HS-5 (cell line): ENCODE results near the gene CCDC194.

ENCODE experiments used
- DNase-seq: peaks from one replicate; pipeline ENCODE4 v3.0.0-alpha.2; 2012; ENCODE audit warnings: low read depth

CCDC194 gene

DNA sequence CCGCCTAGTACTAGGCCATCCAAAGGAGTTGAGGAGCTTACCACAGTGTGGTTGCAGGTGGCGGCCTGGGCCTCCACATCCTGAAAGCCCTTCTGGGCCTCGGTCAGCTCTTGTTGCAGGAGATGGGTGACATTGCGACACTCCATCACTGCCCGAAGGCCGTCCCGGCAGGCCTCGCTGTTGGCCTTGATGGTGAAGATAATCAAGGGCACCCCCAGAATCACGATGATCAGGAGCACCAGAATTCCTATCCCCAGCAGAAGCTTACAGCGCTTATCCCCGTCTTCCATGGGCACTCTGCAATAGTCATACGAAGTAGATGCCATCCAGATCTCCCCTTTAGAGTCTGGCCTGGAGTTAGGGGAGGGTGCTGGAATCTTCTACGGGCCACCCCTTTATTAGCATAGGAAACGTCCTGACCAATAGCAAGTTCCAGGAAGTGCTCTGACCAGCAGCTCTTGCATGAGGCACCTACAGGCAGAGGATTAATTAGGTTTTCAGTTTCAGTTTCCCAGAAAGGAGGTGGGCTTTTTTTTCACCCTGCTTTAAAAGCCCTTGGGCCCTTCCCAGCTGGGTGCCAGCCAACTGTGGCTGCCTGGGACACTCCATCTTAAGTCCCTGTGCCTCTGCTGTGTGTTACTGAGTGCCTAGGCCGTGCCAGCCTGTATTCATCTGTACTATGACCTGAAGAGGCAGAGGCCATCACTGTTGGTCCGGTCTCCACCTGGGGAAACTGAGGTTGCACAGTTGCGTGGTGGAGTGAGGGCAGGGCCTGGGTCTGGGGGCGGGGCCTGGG, 11.5 kb upstream of the CCDC194 start, which contains the start of gene BST2:
Gene BST2 (minus strand): TSS at position 381 of the 796 bp plus-strand sequence. CDS start 55 bp downstream, at position 326.
- DNase-seq, result no peak

DNA sequence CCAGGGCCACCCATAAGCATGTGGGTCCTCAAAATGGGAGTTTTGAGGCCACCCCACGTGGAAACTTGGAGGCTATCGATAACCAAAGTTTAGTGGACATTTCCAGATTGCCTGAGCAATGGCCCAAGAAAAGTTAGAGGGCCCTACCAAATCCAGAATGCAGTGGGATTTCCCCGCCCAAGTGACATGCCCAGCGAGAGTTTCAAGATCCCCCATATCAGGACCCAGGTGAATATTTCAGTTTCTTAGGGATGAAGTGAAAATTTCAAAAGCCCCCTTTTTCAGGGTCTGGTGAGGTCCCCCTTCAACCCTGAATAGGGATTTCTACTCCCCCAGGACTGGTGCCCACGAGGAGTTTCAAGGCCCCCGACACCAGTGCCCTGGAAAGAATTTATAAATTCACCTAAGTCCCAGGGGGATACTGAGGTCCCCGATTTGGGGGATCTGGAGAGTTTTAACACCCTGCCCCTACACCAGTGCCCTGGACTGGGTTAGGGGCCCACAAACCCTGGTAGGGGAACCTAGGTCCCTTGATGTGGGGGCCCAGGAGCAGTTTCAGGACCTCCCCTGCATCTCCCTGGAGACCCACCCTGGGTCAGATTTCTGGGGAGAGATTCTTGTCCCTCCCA, 10.7 kb upstream of the CCDC194 start:
- no peak for DNase-seq

- DNase-seq, result no peak
Measured at GRCh38 chr19:17404015-17404414, 10.0 kb upstream of the CCDC194 start.

DNA sequence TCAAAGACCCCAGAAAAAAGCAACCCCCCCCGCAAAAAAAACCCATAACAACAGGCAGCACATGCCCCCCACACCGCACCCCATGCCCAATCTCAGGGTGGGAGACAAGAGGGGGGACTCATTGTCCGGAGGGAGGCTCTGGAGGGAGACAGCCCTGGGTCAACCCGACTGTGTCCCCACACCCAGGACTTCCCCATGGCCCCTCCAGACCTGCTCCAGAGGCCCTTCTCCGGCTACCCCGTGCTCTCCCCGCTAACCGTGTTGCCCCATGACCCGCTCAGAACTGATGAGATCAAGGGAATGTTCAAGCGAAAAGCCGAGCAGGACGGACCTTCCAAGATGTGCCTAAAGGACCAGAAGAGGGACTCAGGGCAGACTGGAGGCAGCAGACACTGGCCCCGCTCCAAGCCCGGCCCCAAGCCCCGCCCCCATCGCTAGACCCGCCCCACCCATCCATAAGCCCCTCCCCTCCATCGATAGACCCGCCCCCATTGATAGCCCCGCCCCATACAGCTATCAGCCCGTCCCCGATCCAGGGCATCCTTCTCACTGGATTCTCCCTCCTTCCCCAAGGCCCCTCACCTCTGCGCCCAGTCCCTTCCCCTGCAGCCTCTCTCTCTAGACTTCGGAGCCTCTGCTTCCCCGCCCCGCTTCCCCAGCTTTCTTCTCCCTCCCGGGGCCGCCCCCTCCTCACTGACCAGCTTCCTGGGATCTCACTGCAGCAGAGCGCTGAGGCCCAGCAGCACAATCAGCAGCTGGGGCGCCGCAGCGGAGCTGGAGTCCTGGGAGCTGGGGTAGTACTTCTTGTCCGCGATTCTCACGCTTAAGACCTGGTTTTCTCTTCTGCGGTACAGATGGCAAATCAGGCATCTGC, 9.2 kb upstream of the CCDC194 start:
- DNase-seq, result no peak

GRCh38 chr19:17401628-17402027, 7.6 kb upstream of the CCDC194 start:
- DNase-seq, result no peak

- no peak for DNase-seq
Measured at GRCh38 chr19:17398902-17399527, 5.0 kb upstream of the CCDC194 start.

DNA sequence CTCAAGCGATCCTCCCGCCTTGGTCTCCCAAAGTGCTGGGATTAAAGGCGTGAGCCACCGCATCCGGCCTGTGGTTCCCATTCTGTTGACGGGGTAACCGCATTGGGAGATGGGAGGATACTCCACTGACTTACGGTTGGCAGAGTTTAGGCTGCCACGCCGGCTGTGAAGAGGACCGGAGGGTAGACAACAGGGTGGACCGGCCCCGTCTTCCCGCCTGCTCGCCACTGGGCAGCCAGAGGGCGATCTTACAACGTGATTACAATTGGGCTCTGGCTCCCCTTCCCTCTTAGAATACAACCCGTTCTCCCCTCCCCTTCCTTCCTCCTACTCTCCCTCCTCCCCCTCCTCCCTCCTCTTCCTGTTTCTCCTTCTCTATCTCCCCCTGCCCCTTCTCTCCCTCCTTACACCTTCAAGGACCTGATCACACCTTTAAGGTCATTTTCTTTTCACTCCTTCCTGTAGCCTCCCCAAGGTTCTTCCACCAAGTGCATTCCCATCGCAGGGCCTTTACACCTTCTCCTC, 957 bp upstream of the CCDC194 start:
- DNase-seq, result no peak

DNA sequence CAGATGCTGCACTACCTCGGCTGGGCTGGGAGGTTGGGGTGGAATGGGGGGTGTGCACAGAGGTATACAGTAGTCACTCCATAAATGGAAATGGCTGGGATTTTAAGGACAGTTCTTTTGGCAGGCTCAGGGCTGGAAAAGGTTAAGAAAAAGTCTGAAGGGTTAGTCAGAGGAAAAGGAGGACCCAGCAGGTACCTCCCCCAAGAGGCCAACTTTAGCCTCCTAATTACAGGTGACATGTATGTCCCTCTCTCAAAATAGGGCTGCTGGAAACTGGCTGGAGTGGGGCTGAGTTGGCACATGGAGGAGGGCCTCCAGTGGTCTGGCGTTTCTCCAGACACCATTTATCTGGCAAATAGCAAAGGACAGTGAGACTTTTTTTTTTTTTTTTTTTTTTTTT, 994 bp downstream of the CCDC194 start:
- no peak for DNase-seq

- no peak for DNase-seq
Measured at GRCh38 chr19:17391371-17392151, 2.4 kb downstream of the CCDC194 start.

- peak; percentile 44 for DNase-seq
Measured at GRCh38 chr19:17390665-17391370, 3.2 kb downstream of the CCDC194 start.

GRCh38 chr19:17389957-17390664, 3.9 kb downstream of the CCDC194 start:
- no peak for DNase-seq

DNA sequence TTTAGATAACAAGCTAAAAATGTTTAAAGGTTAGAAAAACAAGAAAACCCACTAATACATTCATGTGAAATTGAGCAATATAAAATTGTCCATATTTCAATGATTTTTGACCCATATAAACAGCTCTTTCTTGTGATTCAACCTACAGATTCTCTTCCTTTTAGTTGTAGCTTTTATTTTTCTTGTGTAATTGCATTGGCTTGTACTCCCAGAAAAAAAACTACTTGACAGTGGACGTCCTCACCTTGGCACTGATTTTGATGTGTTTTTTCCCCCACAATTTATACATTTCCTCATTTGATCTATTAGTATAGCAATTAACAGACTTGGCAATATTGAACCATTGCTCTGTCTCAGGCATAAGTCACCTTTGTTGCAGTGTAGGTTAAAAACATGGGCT, 4.7 kb downstream of the CCDC194 start:
- no peak for DNase-seq

DNA sequence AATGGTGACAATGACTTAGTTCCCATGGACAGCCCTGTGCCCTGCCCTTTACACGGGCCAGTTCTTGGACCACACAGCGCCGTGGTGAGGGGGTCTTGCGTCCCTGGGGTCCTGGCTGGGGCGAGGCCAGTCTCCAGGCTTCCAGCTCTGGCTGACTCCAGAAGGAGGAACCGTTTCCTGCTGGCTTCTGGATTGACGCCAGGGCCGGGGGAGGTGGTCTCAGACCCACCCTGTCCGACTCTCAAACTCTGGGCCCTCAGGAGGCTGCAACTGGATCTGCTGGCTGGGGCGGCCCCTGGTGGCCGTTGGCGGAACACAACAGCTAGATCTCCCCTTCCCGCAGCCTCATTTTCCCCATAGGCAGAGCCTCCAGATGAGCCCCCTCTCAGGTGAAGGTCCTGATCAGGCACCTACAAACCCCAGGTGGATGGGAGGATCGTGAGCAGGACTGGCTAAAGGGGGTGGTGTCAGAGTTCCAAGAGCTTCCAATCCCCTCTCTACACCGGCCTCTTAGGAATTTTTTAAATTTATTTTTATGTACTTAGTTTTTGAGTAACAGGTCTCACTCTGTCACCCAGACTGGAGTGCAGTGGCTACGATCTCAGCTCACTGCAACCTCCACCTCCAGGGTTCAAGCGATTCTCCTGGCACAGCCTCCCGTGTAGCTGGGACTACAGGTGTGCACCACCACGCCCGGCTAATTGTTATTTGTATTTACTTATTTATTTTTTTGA, 8.0 kb downstream of the CCDC194 start:
- no peak for DNase-seq

DNA sequence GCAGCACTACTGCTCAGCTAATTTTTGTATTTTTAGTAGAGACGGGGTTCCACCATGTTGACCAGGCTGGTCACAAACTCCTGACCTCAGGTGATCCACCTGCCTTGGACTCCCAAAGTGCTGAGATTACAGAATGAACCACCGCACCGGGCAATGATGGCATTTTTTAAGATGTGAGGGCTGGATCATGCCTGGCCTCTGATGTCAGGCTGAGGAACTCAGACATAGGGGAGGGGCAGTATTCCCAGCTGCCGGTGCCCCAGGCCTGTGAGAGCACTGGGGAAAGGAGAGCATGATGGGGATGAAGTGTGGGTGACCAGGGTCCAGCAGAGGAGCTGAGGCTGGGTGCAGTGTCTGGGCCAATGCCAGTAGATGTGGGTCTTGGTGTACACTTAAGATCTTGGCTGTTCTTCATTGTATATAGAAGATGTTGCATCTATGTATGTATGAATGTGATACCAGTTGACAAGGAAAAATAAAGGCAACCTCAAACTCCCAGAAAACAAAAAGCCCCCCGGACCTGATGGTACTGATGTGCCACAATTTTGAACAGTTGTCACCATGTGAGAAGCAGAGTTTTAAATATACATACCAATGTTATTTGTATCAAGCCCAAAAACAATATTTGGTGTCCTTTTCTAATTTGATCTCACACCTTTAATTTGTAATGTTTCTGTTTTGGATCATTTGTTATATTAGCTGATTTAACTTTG, 13.4 kb downstream of the CCDC194 start:
- no peak for DNase-seq

DNA sequence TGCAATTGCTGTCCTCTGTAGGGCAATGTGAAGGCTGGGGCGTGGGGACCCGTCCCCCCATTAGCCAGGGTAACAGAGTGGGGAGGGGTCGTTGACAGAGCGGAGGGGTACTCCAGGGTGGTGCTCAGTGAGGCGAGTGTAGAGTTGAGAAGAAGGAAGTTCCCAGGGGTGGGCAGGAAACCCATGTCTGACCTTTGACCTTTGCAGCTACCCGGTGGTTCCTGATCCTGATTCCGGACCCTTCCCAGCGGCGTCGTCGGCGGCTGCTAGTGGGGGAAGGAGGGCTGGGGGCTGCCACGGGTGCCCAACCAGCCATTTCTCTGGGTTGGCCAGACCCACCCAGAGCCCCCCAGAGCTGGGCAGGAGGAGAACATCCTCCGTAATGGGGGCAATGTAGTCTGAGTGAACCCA, 14.8 kb downstream of the CCDC194 start:
- no peak for DNase-seq

DNA sequence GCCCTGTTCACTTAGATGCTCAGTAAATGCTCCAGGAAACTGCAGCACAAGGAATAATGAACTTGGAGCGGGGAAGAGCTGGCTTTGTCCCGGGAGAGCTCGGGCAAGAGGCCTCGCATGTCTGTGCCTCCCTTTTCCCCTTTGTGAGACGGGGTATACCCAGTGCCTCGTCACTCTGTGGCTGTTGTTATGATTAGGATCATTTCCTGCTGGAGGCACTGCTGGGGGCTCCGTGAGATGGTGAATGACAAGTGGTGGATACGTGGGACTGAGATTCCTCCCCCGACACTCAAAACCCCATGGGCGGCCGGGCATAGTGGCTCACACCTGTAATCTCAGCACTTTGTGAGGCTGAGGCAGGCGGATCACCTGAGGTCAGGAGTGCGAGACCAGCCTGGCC, 15.7 kb downstream of the CCDC194 start:
- DNase-seq, result no peak

DNA sequence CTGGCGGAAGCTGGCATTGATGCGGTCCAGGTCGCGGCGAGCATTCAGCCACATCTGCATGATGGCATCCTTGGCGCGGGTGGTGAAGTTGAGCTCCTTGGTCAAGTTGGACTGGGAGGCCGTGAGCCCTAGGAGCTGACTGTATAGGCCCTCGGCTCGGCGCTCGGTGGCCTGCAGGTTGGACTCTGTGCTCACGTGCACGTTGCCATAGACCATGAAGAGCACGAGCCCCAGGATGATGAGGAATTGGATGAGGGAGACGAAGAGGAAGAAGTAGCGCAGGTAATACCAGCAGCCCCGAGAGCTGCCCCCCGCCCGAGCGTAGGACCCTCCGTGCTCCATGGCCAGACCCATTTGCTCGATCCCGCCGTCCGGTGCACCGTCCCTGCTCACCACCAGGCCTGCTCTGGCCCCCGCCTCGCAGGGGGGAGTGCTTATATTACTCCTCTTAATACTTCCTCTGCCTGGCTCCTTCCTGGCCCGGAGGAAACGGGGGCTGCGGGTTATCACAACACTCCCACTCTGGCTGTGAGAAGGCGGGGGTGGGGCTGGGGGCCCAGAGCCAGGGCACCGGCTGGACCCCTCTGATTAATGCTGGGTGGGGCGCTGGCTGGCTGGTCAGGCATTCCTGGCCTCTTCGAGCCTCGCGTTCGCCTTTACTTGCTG, 16.9 kb downstream of the CCDC194 start, which contains the start of gene PLVAP:
Gene PLVAP (minus strand): TSS at position 408 of the 666 bp plus-strand sequence. CDS start 54 bp downstream, at position 354.
- DNase-seq, result no peak
